Kidney epithelial cell (primary cell): Measurements from ENCODE around the gene FAM89B. TPM values are rescaled to one million over a fixed set of nuclear protein-coding genes. Genes with fewer than 3 reads are reported as not detected.

Experiments used
- DNase-seq: peaks from one replicate; pipeline ENCODE4 v3.0.0-alpha.2; 2010; ENCODE audit warnings: low read depth
- H3K27me3 ChIP-seq: 2 replicates; pipeline ENCODE4 v1.6.0; 2011; ENCODE audit warnings: low read length; ENCODE audit not compliant: control insufficient read depth, insufficient read depth
- H3K36me3 ChIP-seq: 2 replicates; pipeline ENCODE4 v1.5.1; 2011; ENCODE audit warnings: low read length; ENCODE audit not compliant: control insufficient read depth, insufficient read depth
- H3K4me3 ChIP-seq: 2 replicates; pipeline ENCODE4 v1.5.1; 2011; ENCODE audit warnings: low read depth, mild to moderate bottlenecking, control low read depth, low read length
- total RNA-seq: library from RNA; depleted of rRNA; stranded (reverse); fragments of >200 nt; gene quantifications from 2 replicates; pipeline ENCODE4 v1.2.3, GENCODE V29; 2015
- TF ChIP-seq, protein P1 (sequence below): IDR thresholded peaks from 2 replicates; pipeline ENCODE4 v1.5.1; 2011; ENCODE audit warnings: mild to moderate bottlenecking, moderate library complexity, low read length, control low read depth, inconsistent platforms; ENCODE audit not compliant: insufficient read depth, poor library complexity, severe bottlenecking

The FAM89B gene
- total RNA-seq, 1 donor from 2014 or later = 63.9 TPM

DNA sequence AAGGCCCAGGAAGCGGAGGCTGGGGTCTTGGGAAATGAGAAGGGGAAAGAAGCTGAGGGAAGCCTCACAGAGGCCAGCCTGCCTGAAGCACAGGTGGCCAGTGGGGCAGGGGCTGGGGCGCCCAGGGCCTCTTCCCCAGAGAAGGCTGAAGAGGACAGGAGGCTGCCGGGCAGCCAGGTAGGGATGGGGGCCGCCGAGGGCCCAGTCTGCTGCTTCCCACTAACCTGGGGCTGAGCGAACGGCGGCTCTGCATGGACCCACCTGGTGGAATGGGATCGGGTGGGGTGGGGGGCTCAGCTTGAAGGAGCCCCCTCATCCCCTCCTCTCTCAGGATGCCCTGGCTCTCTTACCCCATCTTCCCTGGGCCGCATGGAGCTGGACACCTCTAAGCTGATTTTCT lies 11.3 kb downstream of the FAM89B start:
- TF ChIP-seq, protein P1, sequence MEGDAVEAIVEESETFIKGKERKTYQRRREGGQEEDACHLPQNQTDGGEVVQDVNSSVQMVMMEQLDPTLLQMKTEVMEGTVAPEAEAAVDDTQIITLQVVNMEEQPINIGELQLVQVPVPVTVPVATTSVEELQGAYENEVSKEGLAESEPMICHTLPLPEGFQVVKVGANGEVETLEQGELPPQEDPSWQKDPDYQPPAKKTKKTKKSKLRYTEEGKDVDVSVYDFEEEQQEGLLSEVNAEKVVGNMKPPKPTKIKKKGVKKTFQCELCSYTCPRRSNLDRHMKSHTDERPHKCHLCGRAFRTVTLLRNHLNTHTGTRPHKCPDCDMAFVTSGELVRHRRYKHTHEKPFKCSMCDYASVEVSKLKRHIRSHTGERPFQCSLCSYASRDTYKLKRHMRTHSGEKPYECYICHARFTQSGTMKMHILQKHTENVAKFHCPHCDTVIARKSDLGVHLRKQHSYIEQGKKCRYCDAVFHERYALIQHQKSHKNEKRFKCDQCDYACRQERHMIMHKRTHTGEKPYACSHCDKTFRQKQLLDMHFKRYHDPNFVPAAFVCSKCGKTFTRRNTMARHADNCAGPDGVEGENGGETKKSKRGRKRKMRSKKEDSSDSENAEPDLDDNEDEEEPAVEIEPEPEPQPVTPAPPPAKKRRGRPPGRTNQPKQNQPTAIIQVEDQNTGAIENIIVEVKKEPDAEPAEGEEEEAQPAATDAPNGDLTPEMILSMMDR = no peak
- no peaks in the 10 kb centered on the region for H3K36me3 ChIP-seq
- no peak for DNase-seq
- no peak overlapping the region for H3K4me3 ChIP-seq
- peaks cover 10% of the 10 kb centered on the region for H3K27me3 ChIP-seq

DNA sequence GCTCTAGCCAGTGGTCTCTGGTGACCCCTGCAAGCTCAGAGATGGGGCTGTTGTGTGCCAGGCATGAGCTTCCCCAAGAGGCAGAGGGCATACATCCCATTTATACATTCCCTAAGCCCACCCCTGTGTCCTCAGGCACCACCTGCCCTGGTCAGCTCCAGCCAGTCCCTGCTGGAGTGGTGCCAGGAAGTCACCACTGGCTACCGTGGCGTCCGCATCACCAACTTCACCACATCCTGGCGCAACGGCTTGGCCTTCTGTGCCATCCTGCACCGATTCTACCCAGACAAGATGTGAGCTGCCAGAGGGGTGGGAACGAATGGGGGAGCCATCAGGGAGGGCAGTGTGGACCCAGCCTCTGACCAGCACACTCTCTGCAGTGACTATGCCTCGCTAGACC lies 11.8 kb downstream of the FAM89B start:
- peaks cover 10% of the 10 kb centered on the region for H3K27me3 ChIP-seq
- no peak for DNase-seq
- H3K36me3 ChIP-seq = no peaks in the 10 kb centered on the region
- TF ChIP-seq, protein P1 = no peak
- no peak overlapping the region for H3K4me3 ChIP-seq

DNA sequence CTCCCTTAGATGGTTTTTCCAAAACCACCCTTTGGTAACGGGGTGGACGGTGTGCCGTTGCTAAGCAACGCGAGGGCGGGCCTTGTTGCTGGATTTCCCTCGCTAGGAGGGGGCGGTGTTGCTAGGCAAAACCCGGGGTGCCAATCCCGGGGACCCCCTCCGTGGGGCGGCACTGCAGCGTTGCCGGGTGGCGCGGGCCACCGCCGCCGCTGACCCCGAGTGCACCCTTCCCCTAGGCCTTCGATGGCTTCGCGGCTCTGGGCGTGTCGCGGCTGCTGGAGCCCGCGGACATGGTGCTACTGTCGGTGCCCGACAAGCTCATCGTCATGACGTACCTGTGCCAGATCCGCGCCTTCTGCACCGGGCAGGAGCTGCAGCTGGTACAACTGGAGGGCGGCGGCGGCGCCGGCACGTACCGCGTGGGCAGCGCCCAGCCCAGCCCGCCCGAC lies 12.4 kb downstream of the FAM89B start:
- no peak overlapping the region for H3K4me3 ChIP-seq
- no peak for DNase-seq
- H3K36me3 ChIP-seq = no peaks in the 10 kb centered on the region
- peaks cover 10% of the 10 kb centered on the region for H3K27me3 ChIP-seq
- TF ChIP-seq, protein P1 = no peak

DNA sequence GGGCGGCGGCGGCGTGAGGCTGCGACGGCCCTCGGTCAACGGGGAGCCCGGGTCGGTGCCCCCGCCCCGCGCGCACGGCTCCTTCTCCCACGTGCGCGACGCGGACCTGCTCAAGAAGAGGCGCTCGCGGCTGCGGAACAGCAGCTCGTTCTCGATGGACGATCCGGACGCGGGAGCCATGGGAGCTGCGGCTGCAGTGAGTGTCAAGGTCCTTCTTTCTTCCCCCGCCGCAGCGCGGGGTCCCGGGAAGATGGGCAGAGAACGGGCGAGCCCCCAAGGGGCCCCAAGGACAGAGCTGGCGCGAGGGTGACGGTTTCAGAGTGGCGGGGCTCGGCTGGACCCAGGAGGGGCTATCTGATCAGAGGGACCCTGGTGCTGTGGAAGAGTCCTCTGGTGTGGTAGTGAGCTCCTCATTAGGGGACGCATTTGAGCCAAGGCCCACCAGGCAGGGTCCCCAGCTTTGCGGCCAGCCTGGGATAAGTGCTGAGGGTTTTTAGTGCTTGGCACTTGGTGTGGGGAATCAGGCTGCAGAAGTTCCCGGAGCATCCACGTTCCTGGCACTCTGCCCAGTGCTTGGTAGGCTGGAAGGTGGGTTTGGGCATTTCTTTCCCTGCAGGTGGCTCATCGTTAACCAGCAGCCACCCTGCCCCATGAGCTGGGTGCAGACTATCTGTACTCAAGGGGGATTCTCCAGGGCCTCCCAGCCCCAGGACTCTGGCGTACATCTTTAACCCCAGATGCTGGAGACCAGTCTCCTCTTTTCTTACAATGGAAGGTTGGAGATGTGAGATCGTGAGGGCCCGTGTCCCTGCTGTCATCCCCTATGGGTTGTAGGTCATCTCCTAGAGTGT lies 13.3 kb downstream of the FAM89B start:
- Histone ChIP-seq H3K36me3 (no peaks in the 10 kb centered on the region), H3K4me3 (no peak overlapping the region), H3K27me3 (peaks cover 10% of the 10 kb centered on the region)
- TF ChIP-seq, protein P1 = no peak
- no peak for DNase-seq

DNA sequence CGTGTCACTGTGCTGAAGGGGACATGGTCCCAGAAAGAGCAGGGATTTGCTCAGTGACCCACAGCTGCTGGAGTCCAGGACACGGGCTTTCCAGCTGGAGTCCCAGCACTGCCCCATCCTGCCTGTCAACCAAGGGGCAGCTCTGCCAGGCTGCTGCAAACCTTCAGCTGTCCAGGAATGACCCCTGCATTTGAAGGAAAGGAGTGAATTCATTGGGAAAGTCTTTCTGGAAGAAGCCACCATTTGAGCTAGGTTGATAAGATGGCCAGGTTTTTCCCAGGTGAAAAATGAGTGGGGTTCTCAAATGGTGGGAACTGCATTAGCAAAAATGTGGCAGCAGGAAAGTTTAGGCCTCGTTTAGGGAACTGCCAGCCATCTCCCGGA lies 13.9 kb downstream of the FAM89B start:
- TF ChIP-seq, protein P1 = no peak
- no peaks in the 10 kb centered on the region for H3K36me3 ChIP-seq
- H3K27me3 ChIP-seq = peaks cover 10% of the 10 kb centered on the region
- no peak overlapping the region for H3K4me3 ChIP-seq
- DNase-seq = no peak

DNA sequence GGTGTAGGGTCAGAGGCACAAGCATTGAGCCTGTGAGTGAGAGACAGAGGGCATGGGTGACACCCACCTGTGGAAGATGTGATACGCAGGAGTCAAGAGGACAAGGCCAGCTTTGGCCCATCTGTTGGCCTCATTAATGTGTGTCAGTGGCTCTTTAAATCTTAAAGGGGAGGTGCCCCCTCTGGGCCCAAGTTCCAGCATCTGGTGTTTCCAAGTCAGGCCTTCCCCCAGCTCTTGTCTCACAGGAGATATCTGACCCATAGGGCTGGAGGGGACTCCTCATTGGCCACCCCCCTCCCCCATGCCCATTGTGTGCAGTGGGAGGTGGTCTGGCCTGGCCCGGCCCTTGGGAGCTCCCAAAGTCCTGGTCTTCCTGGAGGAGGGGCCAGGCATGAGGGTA lies 14.3 kb downstream of the FAM89B start:
- Histone ChIP-seq H3K27me3 (peaks cover 10% of the 10 kb centered on the region), H3K4me3 (no peak overlapping the region), H3K36me3 (no peaks in the 10 kb centered on the region)
- TF ChIP-seq, protein P1 = no peak
- DNase-seq = no peak
